SKM-1 treated with dmso at 0.1 percent for 144 hours (cell line): ENCODE results near the gene CDKAL1.
"Not testable (repeated sequence)": the region's sequence is repeated elsewhere in the genome, so short reads cannot be mapped to it uniquely, and the experiment has no call there.

Experiments used
- DNase-seq: peaks from one replicate; lab custom pipeline; 2025; ENCODE audit not compliant: unreplicated experiment; lab: John Stamatoyannopoulos, UW

Gene CDKAL1

DNA sequence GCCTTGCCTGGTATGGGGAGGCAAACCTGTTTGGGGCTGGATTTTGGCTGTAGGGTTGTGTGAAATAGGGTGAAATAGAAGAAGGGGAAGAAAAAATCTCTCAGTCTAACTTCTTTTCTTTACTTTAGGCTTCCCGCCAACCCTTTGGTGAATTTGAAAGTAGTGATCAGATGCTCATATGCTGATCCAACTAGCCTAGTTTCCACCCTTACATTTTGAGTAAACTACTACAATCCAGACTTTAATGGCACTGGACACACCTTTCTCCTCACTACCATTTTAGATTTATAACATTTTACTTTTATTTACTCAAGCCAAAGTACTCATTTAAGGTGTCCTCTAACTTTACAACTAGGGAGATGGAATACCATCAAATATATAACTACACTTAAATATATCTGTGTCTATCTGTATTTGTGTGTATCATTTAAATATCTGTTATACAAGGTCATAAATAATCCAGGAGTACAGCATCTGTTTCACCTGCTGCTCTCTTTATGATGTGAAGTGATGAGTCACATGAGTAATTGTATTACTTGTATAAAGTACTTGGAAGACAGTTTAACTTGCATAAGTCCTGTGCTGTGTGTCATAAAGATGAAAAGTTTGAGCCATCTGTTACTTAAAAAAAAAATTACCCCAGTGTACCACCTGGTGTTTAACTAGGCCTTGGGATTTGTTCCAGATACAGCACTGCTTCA lies 172.1 kb downstream of the CDKAL1 start:
- DNase-seq: no peak

DNA sequence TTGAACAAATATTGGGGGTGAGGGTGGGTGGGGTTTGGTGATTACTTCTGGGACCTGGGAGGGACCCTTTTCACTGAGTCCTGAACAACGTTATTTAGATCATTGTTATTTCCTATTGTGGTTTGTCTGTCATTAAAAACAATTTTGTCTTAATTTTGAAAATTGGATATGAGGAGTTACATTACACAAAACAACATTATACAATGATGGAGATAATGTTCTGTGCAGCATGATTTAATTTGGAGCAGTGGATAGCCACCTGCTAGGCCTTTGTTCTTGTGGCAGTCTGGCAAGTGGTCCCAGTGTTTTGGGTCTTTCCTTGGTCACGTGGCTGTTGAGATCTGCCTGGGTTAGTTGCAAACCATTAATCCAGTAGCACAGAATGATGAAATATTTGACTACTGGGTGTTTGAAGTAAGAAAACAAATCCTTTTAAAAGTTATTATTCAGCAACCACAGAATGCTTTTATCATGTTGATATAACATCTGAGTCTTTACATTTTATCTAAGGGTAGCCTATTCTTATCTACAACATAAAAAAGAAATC lies 172.8 kb downstream of the CDKAL1 start:
- no peak for DNase-seq

DNA sequence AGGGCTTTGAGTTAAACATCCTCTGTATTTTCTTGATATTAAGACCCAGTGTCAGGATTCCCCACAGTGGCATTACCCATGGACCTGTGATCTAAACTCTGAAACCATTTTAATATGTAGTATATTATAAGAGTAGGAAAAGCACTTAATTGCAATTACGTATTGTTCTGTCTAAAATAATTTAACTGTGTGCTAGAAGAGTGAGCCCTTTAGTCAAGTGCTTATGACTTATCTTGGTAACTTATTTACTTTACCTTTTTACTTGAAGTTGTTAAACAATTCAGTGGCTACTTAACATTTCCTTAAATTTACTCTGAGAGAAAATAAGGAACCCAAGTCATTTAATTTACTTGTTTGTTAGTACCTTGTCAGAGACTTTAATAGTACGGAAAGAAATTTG lies 173.6 kb downstream of the CDKAL1 start:
- no peak for DNase-seq

DNA sequence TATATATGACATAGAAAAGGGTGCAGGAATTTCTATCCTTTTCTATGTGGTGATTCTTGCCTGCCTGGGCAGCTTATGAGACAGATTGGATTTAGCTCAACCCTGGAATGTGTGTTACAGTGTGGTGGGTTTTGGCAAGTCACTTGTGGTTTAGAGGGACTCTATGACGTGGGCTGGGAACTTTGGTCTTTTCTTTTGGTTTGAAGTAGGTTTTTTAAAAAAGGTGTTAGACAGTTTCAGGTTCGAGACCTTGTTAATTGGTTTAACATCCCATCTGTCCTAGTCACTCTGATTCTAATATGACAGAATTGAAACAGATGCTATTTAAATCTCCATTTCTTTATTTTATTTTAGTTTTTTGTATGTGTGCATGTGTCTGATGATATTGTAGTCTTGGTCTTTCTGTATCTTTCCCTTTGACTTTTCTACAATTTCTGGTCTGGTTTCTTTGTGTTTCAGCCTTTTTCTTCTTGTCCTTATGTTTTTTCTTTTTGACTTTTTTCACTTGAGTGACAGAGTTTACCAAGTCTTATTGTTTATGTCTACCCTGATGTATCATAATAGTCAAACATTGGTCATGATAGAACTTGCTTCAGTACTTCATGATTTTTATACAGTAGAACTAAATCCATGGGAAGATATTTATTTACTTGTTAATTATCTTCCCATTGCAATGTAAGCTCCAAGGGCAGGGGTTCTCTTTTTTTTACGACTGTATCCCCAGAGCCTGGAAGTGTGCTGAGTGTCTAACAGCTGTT lies 174.3 kb downstream of the CDKAL1 start:
- DNase-seq: no peak

DNA sequence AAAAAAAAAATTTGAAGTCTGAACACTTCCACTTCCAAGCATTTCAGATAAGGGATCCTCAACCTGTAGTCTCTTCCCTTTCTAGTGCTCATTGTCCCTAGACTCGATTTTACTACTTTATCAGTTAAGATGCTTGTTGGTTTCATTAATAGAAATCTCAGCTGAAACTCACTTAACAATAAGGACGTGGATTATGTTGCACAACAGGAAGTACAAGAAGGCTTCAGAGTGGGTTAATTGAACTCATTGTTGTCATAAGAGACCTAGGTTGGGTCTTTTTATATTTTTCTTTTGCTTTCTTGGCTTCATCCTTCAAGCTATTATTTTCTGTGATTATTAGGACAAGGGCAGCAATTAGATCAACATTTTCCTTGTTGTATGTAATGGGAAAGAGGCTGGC lies 175.2 kb downstream of the CDKAL1 start:
- DNase-seq: no peak

- DNase-seq: no peak
These were observed 176.1 kb downstream of the CDKAL1 start for GRCh38 chr6:20710341-20710740.

GRCh38 chr6:20711518-20711917 lies 177.3 kb downstream of the CDKAL1 start:
- no peak for DNase-seq

DNA sequence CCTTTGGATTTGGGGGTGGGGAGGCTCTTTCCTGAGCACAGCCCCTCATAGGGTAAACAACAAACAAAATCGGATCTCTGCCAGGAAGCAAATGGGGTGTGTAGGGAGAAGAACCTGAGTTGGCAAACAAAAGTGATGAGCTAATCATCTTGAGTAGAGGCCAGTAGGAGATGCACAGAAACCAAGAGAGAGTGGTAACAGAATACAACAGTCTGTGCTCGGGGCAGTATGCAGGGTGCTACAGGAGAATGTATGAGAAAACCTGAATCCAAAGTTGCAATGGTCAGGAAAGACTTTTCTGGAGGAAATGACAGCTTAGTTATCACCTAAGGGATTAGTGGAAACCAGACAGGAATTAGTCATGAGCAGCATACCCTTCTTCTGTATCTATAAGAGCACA lies 177.8 kb downstream of the CDKAL1 start:
- DNase-seq: no peak

DNA sequence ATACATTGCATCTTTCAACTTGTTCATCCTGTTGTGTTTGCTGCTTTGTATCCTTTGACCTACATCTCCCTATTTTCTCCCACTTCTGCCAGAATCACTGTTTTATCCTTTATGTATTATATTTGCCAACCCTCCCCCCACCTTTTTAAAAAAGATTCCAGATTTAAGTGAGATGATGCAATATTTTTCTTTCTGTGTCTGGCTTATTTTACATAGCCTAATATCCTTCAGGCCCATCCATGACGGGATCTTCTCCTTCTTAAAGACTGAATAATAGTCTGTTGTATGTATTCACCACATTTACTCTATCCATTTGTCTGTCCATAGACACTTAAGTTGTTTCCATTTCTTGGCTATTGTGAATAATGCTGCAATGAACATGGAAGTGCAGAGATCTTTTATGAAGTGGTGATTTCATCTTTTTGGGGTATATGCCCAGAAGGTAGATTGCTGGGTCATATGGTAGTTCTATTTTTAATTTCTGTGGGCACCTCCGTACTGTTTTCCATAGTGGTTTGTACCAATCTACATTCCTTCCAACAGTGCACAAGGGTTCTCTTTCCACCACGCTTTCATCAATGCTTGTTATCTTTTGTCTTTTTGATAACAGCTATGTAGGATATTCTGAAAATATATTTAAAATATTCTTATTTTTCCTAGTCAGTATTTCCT lies 181.0 kb downstream of the CDKAL1 start:
- DNase-seq: no peak

- DNase-seq: no peak
These were observed 182.6 kb downstream of the CDKAL1 start for GRCh38 chr6:20716865-20717264.

- DNase-seq: no peak
These were observed 183.5 kb downstream of the CDKAL1 start for GRCh38 chr6:20717743-20718142.

- no peak for DNase-seq
These were observed 184.7 kb downstream of the CDKAL1 start for GRCh38 chr6:20718705-20719653.

DNA sequence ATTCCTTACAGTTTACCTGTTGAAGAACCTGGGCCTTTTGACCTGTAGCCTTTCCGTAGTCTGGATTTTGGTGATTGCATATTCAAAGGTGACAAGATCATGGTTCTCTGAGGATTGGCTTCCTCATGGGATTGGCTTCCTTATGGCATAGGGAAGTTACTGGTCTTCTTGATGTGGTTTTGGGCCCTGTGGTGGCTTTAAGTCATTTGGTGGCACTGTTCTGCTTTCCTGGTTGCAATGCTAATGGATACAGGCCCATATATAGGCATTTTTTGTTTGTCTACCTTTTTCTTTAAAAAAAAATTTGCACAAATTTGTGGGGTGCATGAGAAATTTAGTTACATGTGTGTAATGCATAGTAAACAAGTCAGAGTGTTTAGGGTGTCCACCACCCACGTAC lies 185.7 kb downstream of the CDKAL1 start:
- peak; percentile 9 for DNase-seq

GRCh38 chr6:20721121-20721520 lies 186.9 kb downstream of the CDKAL1 start:
- DNase-seq: not testable (repeated sequence)

DNA sequence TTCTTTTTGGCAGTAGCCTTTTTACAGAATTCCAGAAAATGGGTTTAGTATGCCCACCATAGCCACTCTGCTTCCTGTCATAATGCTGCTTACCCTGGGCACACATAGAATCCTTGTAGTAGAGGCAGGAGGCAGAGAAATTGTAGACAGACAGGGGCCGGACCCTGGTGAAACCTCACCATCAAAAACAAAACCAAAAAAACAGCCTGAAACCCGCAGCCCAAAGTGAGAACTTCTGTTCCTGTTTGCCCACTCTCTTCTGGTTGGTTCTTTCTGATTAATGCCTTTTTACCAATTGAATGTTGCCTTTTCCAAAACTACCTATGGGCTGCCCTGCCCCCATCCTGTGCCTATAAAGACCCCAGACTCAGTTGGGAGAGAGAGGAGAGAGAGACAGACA lies 188.2 kb downstream of the CDKAL1 start:
- no peak for DNase-seq

GRCh38 chr6:20723236-20723635 lies 189.0 kb downstream of the CDKAL1 start:
- no peak for DNase-seq

- no peak for DNase-seq
These were observed 190.4 kb downstream of the CDKAL1 start for GRCh38 chr6:20724443-20725190.

GRCh38 chr6:20725235-20725634 lies 191.0 kb downstream of the CDKAL1 start:
- not testable (repeated sequence) for DNase-seq

- no peak for DNase-seq
These were observed 194.8 kb downstream of the CDKAL1 start for GRCh38 chr6:20729086-20729485.

GRCh38 chr6:20732362-20732761 lies 198.1 kb downstream of the CDKAL1 start:
- not testable (repeated sequence) for DNase-seq
